ENCODE results near the gene RASL12.
"Not testable (repeated sequence)": the region's sequence is repeated elsewhere in the genome, so short reads cannot be mapped to it uniquely, and the experiment has no call there.

The RASL12 gene

DNA sequence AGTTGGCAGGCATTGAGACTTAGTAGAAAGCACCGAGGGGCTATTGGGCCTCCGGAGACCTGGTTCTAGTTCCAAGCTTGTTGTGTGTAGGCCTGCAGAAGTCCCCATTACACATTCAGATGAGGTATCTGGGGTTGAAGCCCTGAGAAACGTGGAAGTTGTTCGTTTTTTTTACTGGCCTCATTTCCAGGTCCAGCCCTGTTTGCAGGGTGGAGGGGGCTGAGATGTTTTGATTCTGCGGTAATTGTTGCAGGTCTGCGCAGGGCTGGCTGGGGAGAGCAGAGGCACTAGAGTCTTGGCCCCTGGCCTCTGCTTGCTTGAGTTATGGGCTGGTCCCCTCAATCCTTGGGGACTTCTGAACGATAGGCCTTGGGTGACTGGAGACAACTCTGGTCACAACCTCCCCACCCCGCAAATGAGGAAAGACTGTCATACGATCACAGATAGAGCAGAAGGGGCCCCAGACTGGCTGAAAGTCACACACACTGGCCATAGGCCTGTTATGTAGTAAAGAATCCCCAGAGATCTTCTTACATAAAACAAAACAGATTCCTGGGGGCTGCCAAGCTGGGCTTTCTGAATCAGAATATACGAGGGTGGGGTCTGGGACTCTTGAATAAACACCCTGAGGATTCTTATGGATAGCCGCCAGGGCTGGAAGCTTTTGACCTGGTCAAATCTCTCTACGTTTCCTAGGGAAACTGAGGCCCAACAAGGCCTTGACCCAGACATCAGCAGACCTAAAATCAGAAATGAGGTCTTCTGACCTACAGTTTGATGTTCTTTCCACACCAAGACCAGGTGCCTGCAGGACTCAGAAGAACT lies 24.4 kb upstream of the RASL12 start:
- no peak for DNase-seq

DNA sequence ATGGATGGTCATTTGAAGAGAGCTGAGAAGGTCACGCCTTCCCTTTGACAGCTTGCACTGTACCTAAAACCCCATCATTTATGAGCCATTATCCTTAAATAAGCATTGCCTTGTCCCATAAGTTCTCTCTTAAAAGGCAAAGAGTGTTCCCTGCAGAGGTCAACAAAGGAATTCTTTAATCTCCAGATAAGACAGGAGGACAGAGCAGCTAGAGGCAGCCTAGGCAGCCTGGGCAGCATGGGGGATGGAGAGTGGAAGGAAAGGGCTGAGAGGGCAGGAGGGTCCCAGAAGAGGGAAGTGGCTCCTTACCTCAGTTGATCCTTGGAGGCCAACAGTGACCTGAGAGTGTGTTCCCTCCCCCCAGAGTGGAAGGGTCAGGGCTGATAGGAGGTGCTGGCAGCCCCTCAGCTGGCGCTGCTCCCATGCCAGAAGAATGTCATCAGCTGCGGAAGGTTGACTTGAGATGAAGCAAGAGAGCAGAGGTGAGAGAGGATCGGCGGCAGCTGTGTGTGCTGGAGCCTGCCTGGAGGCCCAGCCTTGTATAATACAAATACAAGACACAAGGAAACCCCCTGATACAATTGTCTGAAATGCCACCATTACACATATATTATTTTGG lies 21.5 kb upstream of the RASL12 start:
- DNase-seq, result no peak

DNA sequence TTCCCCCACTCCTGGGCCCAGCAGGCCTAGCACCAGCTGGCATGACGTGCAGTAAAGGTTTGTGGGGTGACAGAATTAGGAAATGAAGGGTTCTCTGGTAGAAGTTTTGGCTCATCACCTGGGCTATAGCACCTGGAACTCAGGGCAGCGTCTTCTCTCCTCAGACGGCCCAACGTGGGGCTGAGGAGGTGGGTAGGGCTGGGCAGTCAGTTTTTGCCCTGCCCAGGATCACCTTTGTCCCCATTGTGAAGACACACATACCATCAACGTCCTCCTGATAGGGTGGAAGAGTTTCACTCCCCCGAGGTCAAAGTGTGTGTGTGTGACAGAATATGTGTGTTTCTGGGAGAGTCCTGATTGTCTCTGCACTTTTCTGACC lies 20.8 kb upstream of the RASL12 start:
- DNase-seq, result no peak

DNA sequence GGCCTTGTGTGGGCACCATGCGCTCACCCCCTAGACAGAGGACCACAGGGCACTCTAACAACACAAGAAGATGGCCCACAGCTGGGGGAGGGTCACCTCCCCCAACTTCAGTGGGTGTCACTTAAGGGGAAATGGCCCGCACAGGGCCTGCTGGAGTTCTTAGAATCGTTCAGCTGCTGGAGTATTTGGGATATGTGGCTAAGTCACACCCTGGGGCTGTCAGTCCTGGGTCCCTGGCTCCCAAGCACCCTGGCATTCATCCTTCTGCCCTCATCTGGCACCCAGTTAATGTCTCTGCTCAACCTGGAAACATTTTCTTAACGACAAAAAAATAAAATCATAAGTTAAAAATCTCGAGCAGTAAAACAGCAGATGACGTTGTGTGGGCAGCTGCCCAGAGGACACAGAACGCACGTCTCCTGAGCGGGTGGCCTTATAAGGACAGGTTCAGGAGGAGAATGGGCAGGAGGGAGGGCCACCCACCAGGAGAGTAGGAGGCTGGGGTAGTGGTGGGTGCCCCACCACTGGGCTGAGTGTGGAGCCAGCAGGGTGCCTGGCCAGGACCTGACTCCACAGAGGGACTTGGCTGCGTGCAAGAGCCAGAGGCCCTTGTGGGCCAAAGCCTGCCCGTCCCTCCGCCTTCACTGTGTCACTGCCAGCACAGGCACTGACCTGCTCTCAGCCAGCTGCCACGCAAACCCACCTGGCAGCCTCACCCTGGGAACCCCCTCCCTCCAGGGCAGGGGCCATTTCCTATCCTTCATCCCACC lies 20.3 kb upstream of the RASL12 start:
- no peak for DNase-seq

DNA sequence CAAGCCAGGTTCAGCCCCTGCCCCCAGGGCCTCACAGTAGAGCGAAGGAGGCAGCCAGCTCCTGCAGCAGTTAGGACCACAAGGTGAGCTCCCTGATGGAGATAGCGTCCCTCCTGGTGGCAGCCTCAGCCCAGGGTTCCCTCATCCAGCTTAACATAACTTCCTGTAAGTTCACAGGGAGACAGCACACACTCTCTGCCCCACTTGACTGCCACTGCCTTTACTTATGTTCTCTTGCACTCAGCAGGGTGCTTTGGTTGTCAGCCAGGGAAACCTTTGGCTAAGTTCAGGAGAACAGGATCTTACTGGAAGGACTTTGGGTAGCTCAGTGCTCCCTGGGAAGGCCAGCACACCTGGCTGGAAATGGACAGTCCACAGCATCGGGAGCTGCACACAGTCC lies 19.6 kb upstream of the RASL12 start:
- no peak for DNase-seq

DNA sequence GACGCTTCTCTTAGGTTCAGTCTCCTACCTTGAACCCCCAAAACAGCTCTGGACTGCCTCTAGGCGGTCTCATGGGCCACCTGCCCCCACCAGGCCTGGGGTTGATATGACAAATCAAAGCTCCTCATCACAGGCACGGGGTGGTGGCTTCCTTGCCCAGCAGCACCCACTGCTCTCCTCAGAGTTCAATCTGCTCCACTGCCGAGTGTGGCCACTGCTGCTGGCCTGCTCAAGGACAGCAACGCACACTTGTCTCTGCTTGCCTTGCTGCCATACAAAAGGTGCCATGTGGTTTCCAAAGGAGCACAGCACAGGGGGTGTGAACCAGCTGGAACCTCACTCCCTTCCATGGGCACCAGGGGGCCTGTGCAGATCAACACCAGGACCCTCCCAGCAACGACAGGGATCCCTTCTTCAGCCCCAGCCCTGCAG lies 18.9 kb upstream of the RASL12 start:
- DNase-seq, result no peak

DNA sequence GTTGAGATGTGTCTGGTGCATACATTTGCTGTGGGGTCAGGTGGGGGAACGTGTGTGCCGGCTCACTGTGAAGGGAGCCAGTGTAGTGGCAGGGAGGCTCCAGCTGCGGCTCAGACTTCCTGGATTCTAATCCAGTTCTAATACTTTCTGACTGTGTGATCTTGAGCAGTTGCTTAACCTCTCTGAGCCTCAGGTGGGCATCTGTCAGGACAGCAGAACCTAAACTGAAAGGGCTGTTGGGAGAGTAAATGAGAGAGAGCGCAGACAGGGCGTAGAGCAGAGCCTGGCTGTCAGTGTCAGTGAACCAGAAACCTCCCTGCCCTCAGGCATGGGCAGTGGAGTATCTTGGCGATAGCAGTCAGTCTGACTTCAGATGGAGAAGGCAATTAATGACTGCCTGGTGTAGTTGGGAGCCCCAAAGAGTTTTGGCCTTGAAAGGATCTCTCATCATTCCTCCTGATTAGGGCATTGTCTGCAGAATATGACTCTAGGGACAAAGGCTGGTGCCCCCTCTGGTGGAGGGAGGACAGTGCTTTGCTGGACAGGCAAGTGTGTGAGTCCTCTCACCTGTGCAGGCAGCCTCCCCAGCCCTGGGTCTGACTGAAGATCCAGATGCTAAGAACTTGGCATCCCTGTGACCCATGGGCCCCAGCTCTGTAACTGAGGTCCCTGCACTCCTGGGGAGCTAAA lies 18.3 kb upstream of the RASL12 start:
- no peak for DNase-seq

DNA sequence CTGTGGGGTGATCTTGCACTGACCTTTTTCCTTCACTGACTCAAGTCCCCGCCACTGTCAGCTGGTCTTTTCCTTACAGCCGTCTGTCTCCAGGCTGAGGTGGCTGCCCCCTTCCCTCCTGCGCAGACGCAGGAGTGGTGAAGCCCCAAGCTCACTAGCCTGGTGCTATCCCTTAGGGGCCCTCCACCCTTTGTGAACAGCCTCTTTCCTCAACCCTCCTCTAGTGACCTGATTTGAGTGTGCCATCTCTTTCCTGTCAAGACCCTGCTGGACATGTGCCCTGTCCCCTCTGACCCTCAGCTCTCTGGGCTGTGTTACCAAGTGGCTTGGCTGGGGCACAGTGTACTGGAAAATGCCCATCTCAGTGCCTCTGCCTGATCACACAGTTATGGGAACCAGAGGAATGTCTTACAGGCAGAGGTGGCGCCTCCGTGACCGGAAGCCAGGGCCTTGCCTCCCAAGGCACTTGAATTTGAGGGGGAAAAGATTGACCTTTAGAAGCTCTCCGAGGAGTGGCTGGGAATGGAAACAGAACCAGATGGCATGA lies 17.5 kb upstream of the RASL12 start:
- DNase-seq, result no peak

DNA sequence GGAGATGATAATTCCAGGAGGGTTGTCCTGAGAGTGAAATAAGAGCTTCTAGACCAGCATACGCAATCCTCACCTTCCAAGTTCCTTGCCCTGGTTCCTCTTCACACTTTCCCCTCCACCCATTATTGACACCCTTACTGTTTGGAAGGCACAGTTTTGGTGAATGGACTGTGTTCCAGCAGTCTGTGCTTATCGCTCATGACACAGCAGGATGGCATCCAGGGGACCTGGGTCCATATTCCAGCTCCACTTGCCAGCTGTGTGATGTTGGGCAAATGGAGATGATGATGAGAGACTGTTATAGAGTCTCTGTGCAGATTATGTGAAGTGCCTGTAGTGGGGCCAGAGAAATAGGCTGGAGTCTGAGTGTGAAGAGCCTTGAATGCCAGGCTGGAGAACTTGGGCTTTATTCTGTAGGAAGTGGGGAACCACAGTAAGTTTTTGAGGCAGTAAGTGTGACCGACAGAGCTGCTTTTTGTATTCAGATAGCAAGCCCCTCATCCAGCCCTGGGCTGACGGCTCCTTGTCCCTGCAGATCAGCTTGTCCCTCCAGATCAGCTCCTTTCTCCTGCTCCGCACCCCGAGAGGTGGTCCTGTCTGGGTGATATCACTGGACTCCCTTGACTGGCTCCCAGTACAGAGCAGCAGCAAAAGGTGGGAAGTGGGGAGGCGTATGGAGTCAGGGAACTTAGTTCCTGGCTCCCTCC lies 16.9 kb upstream of the RASL12 start:
- DNase-seq, result no peak

DNA sequence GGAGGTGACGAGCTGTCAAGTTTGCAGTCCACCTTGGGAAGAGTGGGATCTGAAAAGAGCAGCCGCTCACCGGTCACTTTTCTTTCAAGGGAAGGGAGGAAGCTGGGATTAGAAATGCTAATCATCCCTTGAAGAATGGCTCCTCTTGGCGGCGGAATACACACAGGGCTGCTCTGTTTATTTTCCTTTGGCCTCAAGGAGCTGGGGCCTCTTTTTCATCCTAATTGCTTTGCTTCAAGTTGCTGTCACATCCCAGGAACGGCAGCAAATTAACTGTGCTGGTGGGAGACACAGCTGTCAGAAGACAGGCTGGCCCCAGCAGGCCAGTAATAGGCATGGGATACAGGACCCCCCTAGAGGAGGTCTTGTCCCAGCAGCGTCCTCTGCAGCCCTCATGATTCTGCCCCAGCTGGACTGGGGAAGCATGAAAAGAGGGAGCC lies 15.5 kb upstream of the RASL12 start:
- no peak for DNase-seq

DNA sequence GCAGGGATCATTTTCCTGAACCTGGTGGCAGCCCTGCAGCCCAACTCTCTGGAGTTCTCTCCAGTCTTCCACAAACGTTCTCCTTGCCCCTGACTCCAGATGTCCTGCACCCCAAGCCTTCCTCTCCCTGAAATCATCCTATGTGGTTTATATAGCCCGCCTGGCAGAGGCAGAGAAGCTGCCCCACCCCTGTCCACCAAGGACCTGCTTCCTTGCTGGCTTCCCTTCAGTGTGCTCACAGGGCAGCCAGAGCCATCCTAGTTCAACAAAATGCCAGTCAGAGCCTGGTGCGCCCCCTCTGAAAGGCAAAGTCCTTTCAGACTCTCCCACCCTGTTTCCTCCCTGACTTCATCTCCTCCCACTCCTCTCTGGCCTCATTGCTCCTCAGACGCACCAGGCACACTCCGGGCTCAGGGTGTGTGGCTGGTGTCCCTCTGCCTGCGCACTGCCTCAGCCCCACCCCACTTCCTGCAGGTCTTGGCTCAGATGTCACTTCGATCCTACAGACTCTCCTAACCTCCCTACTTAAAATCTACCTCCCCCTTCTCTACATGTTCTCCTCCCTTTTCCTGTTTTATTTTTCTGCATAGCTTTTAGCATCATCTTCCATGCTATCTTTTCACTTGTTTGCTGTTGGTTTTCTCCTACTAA lies 14.6 kb upstream of the RASL12 start:
- no peak for DNase-seq

DNA sequence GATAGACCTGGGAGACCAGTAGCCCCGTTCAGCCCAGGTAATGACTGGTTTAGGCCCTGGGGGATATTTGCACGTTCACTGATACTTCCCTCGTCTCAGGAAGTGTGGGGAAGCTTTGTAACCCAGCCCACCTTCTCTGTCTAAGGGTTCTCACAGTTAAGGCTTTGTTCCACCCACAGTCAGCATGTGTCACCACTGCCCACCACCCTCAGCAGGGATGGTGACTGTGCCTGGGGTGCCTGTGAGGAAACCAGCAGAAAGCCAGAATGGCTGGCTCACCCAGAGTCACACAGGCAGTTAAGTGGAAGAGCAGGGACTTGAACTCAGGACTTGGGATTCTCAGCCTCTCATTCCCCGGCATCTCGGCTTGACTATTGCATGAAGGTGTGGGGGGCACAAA lies 14.0 kb upstream of the RASL12 start:
- DNase-seq, result no peak

DNA sequence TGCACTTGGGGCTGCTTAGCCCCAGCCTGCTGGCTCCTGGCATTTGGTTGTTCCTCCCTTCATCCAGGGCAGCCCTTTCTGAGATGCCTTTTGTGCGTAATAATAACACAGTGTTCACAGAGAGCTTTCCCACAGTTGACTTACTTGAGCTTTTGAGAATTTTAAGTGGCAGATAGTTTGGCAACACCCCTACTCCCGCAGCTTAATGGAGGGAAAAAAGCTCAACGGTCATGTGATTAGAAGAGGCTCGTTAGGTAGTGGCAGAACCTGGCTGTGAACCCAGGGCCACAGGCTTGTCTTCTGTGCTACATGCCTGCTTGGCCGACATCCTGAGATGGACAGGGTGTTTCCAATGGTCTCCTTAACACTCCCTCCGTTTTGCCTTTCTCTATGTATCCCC lies 13.5 kb upstream of the RASL12 start:
- no peak for DNase-seq

DNA sequence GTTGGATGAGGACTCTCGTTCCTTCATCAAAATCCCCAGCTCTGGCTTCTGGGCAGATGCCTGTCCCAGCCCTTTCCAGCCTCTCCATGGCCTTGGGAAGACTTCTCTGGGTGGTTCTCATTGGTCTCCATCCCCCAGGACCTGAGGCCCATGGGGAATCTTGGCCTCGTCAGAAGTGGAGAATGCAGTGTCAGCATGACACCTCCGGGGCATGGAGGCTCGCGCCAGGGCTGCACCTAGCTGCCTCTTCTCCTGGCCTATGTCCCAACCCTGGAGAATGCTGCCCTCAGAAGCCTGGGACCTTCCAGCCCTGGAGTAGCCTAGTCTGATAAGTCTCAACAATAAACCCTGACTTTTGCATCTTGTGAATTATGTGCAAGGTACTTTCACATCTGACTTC lies 11.8 kb upstream of the RASL12 start:
- no peak for DNase-seq

DNA sequence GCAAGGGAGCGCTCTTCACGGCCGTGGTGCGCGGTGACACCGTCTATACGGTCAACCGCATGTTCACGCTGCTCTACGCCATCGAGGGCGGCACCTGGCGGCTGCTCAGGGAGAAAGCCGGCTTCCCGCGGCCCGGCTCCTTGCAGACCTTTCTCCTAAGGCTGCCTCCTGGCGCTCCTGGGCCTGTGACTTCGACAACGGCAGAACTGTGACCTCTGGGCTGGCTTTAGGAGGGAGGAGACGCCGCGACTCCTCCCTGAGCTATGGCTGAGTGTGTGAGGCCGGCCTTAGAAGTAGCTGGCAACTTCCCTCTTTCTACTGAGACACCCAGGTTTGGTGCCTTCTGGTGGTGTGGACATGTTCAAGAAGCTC lies 10.2 kb upstream of the RASL12 start:
- DNase-seq, result no peak

DNA sequence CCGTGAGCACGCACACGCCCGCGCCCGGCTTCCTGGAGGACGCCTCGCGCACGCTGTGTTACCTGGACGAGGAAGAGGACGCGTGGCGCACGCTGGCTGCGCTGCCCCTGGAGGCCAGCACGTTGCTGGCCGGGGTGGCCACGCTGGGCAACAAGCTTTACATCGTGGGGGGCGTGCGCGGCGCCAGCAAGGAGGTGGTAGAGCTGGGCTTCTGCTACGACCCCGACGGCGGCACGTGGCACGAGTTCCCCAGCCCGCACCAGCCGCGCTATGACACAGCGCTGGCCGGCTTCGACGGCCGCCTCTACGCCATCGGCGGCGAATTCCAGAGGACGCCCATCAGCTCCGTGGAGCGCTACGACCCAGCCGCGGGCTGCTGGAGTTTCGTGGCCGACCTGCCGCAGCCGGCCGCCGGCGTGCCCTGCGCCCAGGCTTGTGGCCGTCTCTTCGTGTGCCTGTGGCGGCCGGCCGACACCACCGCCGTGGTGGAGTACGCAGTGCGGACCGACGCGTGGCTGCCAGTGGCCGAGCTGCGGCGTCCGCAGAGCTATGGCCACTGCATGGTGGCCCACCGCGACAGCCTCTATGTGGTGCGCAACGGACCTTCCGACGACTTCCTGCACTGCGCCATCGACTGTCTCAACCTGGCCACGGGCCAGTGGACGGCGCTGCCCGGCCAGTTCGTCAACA lies 9.6 kb upstream of the RASL12 start:
- no peak for DNase-seq

DNA sequence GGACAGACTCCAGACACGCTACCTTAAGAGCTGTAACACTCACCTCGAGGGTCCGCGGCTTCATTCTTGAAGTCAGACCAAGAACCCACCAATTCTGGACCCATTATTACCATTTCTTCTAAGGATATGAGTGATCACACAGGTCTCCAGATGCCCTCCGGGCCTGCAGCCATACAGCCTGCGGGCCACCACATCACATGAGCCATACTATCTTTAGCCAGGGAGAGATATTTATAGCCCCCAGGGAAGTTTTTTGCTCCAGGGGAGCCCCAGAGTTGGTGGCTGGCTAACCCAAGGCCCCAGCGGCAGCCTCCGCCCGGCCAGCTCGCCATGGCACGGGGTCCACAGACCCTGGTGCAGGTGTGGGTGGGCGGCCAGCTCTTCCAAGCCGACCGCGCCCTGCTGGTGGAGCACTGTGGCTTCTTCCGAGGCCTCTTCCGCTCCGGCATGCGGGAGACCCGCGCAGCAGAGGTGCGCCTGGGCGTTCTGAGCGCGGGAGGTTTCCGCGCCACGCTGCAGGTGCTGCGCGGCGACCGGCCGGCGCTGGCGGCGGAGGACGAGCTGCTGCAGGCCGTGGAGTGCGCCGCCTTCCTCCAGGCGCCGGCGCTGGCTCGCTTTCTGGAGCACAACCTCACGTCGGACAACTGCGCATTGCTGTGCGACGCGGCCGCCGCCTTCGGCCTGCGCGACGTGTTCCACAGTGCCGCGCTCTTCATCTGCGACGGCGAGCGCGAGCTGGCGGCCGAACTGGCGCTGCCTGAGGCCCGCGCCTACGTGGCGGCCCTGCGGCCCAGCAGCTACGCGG lies 8.9 kb upstream of the RASL12 start, which contains the start of gene KBTBD13:
TSS of gene KBTBD13 (plus strand) at position 261 of the 805 bp plus-strand sequence. CDS start at position 331, 70 bp downstream.
- DNase-seq, result no peak

DNA sequence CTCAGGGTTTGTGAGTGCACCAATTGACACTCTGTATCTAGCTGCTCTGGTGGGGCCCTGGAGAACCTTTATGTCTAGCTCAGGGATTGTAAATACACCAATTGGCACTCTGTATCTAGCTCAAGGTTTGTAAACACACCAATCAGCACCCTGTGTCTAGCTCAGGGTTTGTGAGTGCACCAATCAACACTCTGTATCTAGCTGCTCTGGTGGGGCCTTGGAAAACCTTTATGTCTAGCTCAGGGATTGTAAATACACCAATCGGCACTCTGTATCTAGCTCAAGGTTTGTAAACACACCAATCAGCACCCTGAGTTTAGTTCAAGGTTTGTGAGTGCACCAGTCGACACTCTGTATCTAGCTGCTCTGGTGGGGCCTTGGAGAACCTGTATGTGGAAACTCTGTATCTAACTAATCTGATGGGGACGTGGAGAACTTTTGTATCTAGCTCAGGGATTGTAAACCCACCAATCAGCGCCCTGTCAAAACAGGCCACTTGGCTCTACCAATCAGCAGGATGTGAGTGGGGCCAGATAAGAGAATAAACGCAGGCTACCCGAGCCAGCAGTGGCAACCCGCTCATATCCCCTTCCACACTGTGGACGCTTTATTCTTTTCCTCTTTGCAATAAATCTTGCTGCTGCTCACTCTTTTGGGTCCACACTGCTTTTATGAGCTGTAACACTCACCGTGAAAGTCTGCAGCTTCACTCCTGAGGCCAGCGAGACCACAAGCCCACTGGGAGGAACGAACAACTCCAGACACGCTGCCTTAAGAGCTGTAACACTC lies 8.0 kb upstream of the RASL12 start:
- not testable (repeated sequence) for DNase-seq

DNA sequence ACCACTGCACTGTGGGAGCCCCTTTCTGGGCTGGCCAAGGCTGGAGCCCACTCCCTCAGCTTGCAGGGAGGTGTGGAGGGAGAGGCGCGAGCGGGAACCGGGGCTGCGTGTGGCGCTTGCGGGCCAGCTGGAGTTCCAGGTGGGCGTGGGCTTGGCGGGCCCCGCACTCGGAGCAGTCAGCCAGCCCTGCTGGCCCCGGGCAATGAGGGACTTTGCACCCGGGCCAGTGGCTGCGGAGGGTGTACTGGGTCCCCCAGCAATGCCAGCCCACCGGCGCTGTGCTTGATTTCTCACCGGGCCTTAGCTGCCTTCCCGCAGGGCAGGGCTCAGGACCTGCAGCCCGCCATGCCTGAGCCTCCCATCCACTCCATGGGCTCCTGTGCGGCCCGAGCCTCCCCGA lies 7.2 kb upstream of the RASL12 start:
- DNase-seq, result not testable (repeated sequence)

All from NCI-H510A (cell line).